IPS-18c (cell line): ENCODE data around the gene NAPG.
"Not testable (repeated sequence)": the region's sequence is repeated elsewhere in the genome, so short reads cannot be mapped to it uniquely, and the experiment has no call there.

Source experiments
- H3K4me3 ChIP-seq: 2 replicates; pipeline ENCODE4 v1.7.0; 2013; ENCODE audit warnings: low read depth, mild to moderate bottlenecking, low read length, moderate library complexity; ENCODE audit not compliant: insufficient read depth
- H3K9me3 ChIP-seq: one replicate; pipeline ENCODE4 v1.6.1; 2013; ENCODE audit warnings: mild to moderate bottlenecking, low read length, moderate library complexity; ENCODE audit not compliant: control insufficient read depth, insufficient read depth

NAPG gene

GRCh38 chr18:10504723-10505122 is 21.1 kb upstream of the NAPG start:
- no peak overlapping the region for H3K4me3 ChIP-seq
- peaks cover 4% of the 10 kb centered on the region for H3K9me3 ChIP-seq

- H3K4me3 ChIP-seq: not testable (repeated sequence)
Observed at GRCh38 chr18:10505892-10506291, 19.9 kb upstream of the NAPG start.

GRCh38 chr18:10508591-10508990 is 17.2 kb upstream of the NAPG start:
- Histone ChIP-seq H3K9me3 (peaks cover 4% of the 10 kb centered on the region), H3K4me3 (no peak overlapping the region)

More at GRCh38 chr18:10505892-10506291, 19.9 kb upstream of the NAPG start:
- H3K9me3 ChIP-seq: not testable (repeated sequence)

- peaks cover 4% of the 10 kb centered on the region for H3K9me3 ChIP-seq
- no peak overlapping the region for H3K4me3 ChIP-seq
Observed at GRCh38 chr18:10511236-10511635, 14.6 kb upstream of the NAPG start.

GRCh38 chr18:10514082-10514481 is 11.7 kb upstream of the NAPG start:
- no peak overlapping the region for H3K4me3 ChIP-seq
- no peaks in the 10 kb centered on the region for H3K9me3 ChIP-seq

GRCh38 chr18:10514601-10515000 is 11.2 kb upstream of the NAPG start:
- Histone ChIP-seq H3K4me3 (no peak overlapping the region), H3K9me3 (no peaks in the 10 kb centered on the region)

GRCh38 chr18:10515456-10515855 is 10.4 kb upstream of the NAPG start:
- Histone ChIP-seq H3K9me3 (no peaks in the 10 kb centered on the region), H3K4me3 (no peak overlapping the region)

GRCh38 chr18:10516078-10516477 is 9.7 kb upstream of the NAPG start:
- no peaks in the 10 kb centered on the region for H3K9me3 ChIP-seq
- H3K4me3 ChIP-seq: no peak overlapping the region

GRCh38 chr18:10518595-10519255 is 7.1 kb upstream of the NAPG start:
- H3K9me3 ChIP-seq: no peaks in the 10 kb centered on the region

GRCh38 chr18:10519366-10519765 is 6.5 kb upstream of the NAPG start:
- Histone ChIP-seq H3K9me3 (no peaks in the 10 kb centered on the region), H3K4me3 (no peak overlapping the region)

More at GRCh38 chr18:10518595-10519255, 7.1 kb upstream of the NAPG start:
- no peak overlapping the region for H3K4me3 ChIP-seq

GRCh38 chr18:10519999-10520935 is 5.6 kb upstream of the NAPG start:
- no peaks in the 10 kb centered on the region for H3K9me3 ChIP-seq
- no peak overlapping the region for H3K4me3 ChIP-seq

GRCh38 chr18:10521566-10521965 is 4.3 kb upstream of the NAPG start:
- Histone ChIP-seq H3K9me3 (no peaks in the 10 kb centered on the region), H3K4me3 (no peak overlapping the region)

- Histone ChIP-seq H3K4me3 (no peak overlapping the region), H3K9me3 (no peaks in the 10 kb centered on the region)
Observed at GRCh38 chr18:10522574-10522973, 3.3 kb upstream of the NAPG start.

GRCh38 chr18:10523544-10523943 is 2.3 kb upstream of the NAPG start:
- Histone ChIP-seq H3K4me3 (no peak overlapping the region), H3K9me3 (no peaks in the 10 kb centered on the region)

- H3K4me3 ChIP-seq: no peak overlapping the region
Observed at GRCh38 chr18:10524507-10525370, 1.1 kb upstream of the NAPG start.

GRCh38 chr18:10525371-10525691 is 496 bp upstream of the NAPG start:
- no peak overlapping the region for H3K4me3 ChIP-seq
- H3K9me3 ChIP-seq: no peaks in the 10 kb centered on the region

More at GRCh38 chr18:10524507-10525370, 1.1 kb upstream of the NAPG start:
- no peaks in the 10 kb centered on the region for H3K9me3 ChIP-seq

GRCh38 chr18:10526561-10526949 is 728 bp downstream of the NAPG start:
- peak overlapping the region; percentile 67 for H3K4me3 ChIP-seq

More at GRCh38 chr18:10526561-10526949, 728 bp downstream of the NAPG start:
- H3K9me3 ChIP-seq: no peaks in the 10 kb centered on the region
